ENCODE results near the gene PSMD9.

DNA sequence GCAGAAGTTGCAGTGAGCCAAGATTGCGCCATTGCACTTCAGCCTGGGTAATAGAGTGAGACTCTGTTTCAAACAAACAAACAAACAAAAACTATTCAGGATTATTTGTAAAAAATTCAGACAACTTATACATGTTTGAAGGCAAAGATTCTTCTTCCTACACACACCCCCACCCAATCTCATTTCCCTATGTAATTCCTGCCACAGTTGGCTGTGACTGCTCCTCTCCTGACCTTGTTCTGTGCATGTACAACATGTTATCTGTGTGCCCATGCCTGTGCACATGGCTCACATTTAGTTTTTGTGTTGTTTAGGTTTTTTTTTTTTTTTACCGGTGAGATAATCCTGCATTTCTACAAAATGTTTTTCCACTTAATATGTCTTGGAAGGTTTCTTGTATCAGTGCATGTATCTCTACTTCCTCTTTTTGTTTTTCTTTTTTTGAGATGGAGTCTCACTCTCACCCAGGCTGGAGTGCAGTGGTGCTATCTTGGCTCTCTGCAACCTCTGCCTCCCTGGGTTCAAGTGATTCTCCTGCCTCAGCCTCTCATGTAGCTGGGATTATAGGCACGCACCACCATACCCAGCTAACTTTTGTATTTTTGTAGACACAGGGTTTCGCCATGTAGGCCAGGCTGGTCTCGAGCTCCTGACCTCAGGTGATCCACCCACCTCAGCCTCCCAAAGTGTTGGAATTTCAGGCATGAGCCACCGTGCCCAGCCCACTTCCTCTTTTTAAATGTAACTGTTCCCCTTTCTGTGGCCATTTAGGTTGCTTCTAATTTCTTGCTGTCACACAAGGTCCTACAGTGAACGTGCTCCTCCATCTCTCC, 38.5 kb downstream of the PSMD9 start:
- TF ChIP-seq, protein P1, sequence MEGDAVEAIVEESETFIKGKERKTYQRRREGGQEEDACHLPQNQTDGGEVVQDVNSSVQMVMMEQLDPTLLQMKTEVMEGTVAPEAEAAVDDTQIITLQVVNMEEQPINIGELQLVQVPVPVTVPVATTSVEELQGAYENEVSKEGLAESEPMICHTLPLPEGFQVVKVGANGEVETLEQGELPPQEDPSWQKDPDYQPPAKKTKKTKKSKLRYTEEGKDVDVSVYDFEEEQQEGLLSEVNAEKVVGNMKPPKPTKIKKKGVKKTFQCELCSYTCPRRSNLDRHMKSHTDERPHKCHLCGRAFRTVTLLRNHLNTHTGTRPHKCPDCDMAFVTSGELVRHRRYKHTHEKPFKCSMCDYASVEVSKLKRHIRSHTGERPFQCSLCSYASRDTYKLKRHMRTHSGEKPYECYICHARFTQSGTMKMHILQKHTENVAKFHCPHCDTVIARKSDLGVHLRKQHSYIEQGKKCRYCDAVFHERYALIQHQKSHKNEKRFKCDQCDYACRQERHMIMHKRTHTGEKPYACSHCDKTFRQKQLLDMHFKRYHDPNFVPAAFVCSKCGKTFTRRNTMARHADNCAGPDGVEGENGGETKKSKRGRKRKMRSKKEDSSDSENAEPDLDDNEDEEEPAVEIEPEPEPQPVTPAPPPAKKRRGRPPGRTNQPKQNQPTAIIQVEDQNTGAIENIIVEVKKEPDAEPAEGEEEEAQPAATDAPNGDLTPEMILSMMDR (conservative IDR thresholded peaks at IDR 0.05; ENCODE audit: low read length) = no peak
- TF ChIP-seq EZH2phosphoT487 (IDR thresholded peaks at IDR 0.05; ENCODE audit: borderline replicate concordance, low read depth, low read length) = no peak
